Activated CD4-positive, CD25-positive, alpha-beta regulatory T cell treated with anti-CD3 and anti-CD28 coated beads, Interleukin-2, amount 50 U/mL, for 72 hours (primary cell): Measurements from ENCODE around the gene SCTR.

Experiments used
- DNase-seq: peaks from one replicate; pipeline ENCODE4 v3.0.0; 2021

Gene SCTR

DNA sequence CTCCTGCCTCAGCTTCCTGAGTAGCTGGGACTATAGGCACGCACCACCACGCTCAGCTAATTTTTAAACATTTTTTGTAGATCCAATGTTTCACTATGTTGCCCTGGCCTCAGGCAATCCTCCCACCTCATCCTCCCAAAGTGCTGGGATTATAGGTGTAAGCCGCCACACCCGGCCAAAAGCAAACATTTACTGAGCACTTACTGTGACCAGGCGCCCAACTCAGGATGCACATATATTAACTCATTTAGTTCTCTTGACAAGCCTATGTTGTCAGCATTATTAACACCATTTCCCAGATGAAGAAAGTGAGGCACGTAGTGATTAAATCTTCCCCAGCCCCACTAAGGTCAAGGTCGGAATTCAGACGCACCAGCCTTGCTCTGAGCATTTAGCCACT is 51.5 kb downstream of the SCTR start:
- DNase-seq: no peak

DNA sequence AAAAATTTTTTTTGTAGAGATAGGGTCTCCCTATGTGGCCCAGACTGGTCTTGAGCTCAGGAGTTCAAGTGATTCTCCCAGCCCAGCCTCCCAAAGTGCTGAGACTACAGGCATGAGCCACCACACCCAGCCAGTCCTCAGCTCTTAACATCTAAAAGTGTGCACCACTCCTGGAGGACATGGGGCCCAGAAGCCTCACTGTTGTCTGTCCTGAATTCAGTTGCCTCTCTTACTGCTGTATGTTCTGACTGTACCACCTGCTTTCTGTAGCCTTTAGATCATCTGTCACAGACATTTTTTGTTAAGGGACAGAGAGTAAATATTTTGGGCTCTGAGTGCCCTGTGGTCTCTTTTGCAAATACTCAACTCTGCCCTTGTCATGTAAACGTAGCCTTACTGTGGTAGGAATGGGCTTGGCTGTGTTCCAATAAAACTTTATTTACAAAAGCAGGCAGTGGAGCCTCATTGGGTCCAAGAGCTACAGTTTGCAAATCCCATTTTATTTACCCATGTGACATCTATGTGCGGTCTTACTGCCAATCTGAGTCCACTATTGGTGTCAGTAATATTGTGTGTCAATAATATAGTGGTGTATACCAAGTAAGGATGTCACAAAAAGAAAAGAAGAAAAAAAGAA is 54.5 kb downstream of the SCTR start:
- no peak for DNase-seq

DNA sequence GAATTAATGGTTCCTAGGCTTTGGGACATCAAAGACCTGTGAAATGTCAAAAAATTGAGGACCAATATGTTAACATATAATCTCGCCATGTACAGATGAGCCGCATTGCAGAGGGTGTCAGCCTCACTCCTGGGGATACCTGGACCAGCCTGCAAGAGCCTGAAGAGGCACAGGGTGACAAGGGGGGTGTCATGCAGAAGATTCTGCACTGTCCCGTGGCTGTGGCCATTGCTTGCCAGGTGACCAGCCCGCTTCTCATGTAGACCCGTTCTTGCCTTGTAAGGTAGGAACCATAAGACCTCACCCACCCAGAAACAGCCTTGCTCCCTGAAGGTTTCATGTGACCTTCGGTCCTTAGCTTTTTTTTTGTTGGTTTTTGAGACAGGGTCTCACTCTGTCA is 55.2 kb downstream of the SCTR start:
- DNase-seq: no peak

DNA sequence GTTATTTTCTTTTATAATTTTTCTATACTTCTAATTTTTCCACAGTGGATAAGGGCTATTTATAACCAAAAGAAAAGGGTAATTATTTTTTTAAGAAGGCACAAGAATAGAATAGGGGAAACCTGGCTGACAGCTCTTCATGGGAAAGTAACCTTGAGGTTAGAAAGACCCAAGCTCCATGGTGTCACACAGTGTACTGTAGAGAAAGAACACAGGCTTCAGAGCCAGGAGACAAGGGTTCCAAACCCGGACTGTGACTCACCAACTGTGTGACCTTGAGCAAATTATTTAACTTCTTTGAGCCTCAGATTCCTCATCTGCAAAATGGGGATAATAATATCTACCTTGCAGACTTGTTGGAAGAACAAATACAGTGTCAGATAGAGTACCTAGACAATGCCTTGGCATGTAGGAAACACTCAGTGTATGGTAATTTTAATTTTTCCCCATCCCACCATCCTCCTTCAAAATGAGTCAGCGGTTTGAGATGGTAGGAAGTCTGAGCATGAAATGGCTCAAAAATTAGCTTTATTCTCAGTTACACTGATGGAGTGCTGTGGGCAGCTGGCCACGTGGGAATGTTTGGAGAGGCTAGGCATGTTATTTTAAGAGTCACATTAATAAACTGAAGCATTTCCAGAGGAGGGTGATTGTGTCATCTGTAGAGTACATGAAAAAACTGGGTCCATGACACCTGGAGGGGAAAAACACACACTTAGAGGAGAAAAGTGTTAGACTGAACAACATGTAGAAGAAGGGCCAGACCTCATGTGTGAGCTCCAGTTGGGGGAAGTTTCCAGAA is 55.9 kb downstream of the SCTR start:
- no peak for DNase-seq

DNA sequence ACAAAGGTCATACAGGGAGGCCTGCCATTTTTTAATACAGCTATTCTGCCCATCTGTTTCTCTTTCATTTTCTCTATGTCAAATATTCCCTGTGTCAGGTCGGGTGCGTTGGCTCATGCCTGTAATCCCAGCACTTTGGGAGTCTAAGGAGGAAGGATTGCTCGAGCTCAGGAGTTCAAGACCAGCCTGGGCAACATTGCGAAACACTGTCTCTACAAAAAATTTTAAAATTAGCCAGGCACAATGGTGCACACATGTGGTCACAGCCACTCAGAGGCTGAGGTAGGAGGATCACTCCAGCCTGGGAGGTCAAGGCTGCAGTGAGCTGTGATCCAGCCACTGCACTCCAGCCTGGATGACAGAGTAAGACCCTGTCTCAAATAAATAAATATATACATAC is 57.9 kb downstream of the SCTR start:
- DNase-seq: no peak

DNA sequence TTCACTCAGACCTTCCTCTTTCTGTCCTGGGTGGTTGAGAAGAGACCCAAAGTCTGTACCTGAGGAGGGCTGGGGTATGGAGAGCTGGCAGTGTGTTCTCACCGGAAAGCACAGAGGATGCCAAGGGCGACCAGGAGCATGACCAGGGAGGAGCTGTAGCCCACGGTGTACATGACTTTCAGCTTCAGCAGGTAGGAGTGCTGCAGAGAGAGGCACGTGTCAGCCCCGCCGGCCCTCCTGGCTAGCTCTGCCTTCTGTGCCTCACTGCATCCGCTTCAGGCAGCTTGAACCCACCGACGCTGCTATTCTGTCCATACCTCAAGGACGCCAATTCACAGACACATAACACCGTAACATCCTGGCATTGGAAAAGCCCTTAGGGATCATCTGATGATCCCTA is 58.6 kb downstream of the SCTR start:
- no peak for DNase-seq

DNA sequence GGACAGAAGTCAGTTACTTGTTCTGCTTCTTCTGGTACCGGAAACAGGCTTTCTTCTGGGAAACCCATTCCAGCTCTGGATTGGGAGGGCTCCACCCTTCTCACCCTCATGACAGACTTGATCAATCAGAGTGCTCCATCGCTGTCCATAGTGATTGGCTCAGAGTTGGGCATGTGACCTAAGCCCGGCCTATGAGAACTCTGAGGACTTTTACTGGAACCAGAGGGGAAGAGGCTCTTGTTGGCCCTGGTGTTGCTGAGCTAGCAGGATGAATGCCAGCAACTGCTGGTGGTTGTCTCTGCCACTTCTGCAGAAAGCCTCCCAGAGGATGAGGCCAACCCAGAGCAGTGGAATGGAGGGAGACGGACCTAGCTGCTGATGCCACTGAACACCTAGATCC is 59.3 kb downstream of the SCTR start:
- no peak for DNase-seq

DNA sequence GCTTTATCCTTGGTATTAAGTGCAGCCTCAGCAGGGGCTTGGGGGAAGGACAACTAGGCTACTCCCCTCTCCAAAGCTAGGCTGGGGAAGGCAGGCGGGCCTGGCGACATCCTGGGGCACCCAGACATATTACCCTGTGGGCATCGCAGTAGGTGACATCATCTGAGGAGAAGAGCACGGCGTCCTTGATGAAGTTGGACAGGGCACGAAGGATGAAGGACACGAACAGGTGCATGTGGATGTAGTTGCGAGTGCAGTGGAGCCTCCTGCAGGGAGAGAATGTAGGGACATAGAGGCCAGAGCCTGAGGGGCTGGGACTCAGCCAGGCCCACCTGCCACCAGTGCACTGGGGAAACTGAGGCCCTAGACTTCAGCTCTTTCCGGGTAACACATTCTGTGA is 60.3 kb downstream of the SCTR start:
- DNase-seq: no peak

DNA sequence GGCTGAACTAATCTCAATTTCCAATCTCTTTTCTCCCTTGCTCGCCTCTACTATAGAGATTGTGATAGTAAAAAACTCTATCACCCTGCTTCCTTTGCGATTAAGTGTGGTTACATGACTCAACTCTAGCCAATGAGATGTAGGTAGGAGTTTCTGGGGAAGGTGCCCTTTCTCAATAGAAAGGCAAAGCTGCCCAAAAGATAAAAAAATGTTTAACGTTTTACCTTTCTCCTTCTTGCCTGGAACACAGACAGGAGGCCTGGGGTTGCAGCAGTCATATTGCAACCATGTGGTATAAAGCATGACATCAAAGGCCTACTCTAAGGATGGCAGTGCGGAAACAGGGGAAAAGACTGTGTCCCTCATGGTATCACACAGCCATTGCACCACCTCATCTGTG is 61.1 kb downstream of the SCTR start:
- no peak for DNase-seq

DNA sequence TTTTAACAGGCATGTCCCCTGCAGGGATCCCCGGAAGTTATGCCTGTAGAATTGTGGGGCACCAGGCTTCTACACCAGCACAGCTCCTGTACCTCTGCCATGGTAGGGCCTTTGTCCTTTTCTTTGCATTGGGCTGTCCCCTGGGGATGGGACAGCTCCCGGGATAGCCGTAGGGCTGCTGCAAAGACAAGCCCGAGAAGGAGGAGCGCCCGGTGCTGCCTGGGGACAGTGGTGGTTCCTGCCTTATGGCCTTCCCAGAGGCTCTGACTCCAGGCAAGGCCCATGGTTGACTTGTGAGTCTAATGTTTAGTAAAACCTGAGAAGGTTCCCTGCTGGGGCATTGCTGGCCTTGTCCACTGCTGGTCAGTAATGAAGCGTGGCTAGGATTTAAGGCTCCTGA is 61.7 kb downstream of the SCTR start:
- no peak for DNase-seq

DNA sequence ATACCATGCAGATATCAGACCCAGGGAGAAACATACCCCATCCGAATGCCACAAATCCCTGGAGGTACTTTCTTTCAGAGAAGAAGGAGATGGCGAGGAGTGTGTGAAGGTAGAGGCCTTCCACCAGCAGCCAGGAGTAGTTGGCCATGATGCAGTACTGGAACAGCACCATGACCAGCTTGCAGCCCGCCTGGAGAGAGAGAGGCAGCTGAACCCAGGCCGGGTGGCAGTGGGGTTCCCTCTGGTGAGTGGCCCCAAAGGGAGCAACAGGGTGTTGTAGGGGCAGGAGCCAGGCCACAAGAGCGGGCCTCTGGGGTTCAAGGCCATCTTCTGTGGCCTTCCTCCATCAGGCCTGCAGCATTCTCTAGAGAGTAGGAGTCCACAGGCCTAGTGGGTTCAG is 62.5 kb downstream of the SCTR start:
- no peak for DNase-seq

DNA sequence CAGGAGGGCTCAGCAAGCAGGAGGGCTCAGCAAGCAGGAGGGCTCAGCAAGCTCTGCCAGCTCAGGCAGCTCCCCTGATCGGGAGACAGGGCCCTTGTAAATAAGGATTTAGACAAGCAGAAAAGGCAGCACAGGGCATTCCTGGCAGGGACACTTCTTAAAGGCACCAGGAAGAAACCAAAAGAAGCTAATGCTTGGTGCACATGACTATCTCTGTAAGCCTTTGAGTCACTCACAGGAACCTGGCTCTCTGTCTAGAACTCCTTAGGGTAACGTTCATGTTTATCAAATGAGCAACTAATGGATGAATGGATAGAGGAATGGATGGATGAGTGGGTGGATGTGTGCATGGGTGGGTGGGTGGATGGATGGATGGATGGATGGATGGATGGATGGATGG is 64.2 kb downstream of the SCTR start:
- no peak for DNase-seq

DNA sequence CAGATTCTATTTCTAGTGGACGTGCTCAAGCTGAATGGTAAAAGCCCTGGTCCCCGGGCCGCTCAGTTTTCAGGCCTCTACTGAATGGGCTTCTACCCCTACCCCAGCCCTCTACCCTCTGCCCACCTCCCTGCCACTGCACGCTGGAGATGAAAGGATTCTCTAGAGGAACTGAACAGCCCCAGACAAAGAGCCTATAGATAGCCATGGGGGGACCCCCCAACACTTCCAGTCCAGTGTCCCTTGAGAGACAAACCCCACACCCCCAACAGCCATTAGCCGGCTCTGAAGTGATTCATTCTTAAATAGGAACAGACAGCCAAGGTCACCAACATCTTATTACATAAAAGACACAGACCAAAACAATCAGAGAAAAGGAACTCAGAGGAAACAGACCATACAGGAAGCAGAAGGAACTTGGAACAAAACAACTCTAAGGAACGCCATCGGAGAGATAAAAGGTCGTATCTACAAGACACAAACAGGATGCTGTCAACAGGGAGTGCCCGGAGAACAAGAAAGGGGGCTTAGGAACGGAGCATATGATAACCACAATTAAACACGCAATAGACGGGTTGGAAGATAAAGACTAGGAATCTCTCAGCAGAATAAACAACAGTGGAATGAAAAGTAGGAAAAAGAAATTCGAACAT is 69.1 kb downstream of the SCTR start:
- no peak for DNase-seq

DNA sequence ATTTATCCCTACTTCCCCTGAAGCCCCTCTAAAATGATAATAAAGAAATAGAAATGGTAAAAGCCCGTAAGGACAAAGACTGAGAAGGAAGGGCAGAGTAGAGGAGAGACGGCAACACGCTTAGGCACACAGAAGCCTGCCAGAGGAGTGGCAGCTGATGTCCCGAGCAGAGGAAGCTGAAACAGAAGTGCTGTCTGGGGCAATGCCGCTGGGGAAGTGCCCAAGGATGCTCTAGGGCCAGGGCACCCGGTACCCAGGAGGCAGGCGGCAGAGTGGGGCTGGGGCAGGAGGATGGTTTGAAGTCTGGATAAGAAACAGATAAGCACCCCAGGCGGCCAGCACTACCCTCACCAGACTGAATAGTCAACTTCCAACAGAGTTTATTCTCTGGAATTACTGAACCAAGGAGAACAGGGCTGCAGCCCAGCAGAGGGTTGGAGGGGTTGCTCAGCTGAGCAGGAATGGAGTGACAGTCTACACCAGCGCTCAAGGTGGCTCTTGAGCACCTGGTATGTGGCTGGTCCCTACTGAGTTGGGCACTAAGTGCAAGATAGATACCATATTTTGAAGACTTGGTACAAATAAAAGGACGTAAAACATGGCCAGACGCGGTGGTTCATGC is 70.2 kb downstream of the SCTR start:
- DNase-seq: no peak

DNA sequence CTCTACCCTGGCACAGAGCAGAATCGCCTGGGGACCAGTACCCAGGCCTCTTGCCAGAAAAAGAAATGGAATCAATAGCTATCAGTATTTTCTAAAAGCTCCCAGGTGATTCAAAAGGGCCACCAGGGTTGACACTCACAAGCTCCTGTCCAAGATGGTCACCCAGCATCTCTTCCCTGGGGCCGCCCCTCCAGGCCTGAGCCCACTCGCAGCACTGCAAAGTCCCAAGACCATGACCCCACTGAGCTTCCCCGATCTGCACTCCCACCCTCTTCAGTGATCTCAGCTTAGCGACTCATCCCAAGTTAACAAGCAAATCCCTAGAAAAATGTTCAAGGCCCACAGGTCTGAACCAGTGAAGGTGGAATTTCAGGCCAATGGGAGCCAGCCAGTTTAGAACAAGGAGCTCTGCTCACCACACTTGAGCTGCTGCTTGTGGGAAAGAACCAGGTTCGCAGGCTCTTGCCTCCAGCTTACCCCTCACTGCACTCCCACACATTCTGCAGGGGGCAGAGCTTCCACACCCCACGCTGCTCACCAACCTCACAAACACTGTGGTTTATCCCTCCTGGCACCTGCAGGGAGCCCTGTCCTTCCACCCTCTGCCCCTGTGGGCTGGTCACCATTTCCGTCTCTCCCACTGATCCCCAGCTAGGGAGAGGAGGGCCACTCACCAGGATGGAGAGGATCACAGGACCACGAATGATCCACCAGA is 72.8 kb downstream of the SCTR start:
- no peak for DNase-seq

DNA sequence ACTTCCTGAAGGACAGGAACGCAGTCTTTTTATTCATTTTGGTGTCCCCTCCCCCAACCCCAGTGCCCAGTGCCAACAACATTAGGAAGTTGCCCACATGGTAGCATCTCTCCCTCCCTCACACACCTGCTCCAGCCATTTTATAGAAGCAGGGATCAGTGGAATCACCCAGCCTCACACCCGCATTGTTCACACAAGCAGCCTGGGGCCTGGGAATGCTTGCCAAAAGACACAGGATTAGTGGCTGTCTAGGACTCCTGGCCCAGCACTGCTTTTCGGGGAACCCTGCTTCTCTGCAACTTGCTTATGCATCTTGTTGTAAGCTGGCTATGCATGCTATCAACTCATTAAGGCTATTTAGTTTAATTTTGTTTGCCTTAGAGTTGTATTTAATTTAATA is 74.8 kb downstream of the SCTR start:
- DNase-seq: no peak

DNA sequence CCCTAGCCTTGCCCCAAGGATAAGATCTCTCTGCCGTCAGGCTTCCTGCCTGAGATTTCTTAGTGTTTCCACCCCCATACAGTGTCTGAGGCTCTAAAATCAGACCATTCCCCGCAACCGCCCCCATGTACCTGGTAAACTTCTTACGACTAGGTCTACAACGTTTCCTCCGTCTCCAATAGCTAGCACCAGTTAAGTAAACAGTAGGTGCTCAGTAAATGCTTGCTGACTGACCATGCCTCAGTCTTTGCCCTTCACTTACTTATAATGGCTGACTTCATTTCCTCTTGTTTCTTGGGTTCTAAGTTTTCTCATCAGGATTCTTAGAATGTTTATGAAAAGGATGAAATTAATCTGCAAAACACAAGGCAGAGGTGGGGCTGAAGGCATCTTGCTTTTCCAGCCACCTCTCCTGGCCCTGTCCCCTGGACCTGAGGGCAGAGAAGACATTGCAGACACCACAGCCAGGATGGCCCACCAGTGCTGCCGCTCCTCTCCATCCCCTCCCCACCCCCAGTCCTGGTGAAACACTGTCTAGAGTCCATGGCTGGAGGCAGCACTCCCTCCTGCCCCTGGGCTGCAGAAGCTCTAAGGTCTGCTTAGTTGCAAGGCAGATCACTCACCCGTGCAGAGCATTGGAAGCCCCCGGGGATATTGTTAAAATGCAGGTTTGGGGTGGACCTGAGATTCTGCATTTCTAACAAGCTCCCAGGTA is 75.7 kb downstream of the SCTR start:
- no peak for DNase-seq

DNA sequence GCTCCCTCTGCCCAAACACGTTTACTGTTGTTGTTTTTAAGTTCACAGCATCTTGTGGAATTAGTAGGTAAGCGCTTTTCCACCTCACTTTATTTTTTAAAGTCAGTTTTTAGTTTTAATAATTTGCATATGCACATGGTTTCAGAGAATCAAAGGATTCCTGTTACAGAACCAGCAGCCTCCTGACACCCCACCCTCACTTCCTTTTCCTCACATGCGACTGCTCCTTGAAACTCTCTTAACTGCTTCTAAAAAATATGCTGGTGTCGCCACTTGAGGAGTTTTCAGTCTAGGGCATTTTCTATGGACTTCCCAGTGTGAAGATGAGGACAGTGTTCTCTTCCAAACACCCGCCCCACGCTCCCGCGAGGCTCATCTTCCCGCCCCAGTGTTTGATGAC is 78.2 kb downstream of the SCTR start:
- no peak for DNase-seq

DNA sequence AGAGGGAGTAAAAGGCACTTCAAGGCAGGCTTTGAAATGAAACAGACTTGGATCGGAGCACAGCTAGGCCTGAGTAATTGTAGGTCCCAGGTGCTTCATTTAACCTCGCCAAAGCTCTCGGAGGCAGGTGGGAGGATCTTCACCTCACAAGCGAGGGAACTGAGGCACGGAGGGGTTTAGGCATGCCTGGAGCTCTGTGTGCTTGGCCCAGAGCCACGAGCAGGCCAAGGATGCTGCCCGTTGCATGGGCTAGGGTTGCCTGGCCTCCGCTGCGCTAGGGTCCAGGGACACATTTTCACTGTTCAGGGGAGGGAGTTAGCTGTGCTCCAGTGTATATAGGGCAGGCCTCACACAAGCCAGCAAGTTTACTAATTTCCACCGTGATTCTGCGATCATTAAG is 81.4 kb downstream of the SCTR start:
- DNase-seq: no peak

DNA sequence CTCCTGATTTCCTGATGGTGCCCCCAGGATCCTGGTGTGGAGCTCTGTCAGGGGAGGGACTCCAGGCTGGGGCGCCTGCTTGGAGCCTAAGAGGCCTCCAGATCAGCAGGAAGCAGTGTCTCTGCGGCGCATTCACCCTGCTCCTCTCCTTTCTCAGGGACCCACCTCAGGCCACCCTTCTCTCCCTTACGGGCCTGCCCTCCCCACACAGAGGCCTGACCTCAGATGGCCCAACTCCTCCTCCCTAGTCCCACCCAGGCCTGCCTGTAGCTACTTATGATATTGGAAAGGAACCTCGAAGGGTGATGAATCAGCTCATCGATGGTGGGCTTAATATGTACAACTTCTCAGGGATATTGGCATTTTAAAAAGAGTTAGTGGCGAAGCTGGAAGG is 82.1 kb downstream of the SCTR start:
- DNase-seq: no peak

DNA sequence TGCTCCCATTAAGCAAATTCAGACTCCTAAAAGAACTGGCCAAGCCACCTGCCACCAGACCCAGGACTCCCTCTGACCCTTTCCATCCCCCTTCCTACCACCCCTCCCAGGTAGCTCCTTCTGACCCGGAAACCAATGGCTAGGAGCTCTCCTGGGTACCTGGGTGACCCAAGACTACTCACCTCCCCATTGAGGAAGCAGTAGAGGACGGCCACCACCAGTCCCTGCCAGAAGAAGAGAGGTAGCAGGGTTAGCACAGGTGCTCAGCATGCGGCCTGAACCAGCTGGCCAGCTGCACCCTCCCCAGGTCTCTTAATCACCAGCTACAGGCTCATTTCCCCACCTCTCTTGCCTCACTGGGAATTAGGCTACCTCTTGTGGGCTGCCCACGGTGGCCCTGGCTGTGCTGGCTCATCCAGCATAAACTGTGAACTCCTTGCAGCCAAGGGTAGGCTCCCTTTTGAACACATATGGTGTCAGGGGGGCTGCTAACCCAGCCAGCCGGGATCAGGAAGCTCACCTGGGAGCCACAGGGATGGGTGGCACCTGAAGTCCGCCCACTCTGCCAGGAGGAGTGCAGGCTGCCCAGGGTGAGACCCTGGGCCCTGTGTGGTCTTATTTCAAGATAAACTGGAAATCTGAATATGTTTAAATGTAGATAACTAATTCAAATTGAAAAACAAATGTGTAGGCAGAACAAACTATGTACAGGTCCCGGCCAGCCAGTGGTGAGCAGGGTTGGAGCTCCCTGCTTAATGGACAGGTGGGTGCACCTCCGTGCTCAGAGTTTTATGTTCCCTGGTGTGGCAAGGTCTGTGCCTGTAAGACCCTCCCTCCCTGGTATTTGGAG is 82.7 kb downstream of the SCTR start:
- no peak for DNase-seq

DNA sequence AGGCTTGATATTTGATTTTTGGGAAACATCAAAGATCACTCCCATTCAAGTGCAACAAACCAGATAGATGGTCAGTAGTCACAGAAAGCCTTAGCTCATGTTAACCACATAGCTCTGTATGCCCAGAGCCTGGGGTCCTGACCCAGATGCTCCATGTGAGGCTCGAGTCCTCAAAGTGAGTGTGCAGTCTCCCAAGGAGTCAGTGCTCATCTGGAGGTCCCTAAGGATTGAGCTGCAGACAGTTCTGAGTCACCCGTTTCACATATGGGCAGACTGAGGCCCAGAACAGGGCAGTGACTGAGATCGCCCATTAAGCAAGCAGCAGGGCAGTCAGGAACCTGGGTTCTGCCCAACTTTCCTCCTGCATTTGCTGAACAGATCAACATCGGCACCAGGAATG is 83.4 kb downstream of the SCTR start:
- no peak for DNase-seq
